GM12873 (cell line): ENCODE data around the gene ACSM6.
A peak's percentile ranks its signal among the peaks of the same experiment; 100 is the strongest.

Source experiments
- CTCF ChIP-seq: IDR thresholded peaks from 2 replicates; pipeline ENCODE4 v1.5.1; 2012; ENCODE audit warnings: low read depth, mild to moderate bottlenecking, moderate library complexity, low read length, control low read depth; ENCODE audit not compliant: insufficient read depth; ENCODE audit errors: missing control alignments

Gene ACSM6

GRCh38 chr10:95193944-95194343, at the start of gene ACSM6:
Gene ACSM6, plus strand, starts transcription at chr10:95194238. Its CDS starts 248 bp downstream, at chr10:95194486.
- TF ChIP-seq CTCF, result no peak

- TF ChIP-seq CTCF, result no peak
Measured at GRCh38 chr10:95168694-95169093, 25.3 kb upstream of the ACSM6 start.

- no peak for TF ChIP-seq CTCF
Measured at GRCh38 chr10:95169522-95169921, 24.5 kb upstream of the ACSM6 start.

GRCh38 chr10:95170790-95171189, 23.2 kb upstream of the ACSM6 start:
- no peak for TF ChIP-seq CTCF

GRCh38 chr10:95171336-95171735, 22.7 kb upstream of the ACSM6 start:
- TF ChIP-seq CTCF, result no peak

- TF ChIP-seq CTCF, result no peak
Measured at GRCh38 chr10:95172851-95173250, 21.2 kb upstream of the ACSM6 start.

- TF ChIP-seq CTCF, result peak; percentile 18
Measured at GRCh38 chr10:95176101-95176500, 17.9 kb upstream of the ACSM6 start.
